Measurements from ENCODE around the gene PWWP2B. TPM values are rescaled to one million over a fixed set of nuclear protein-coding genes. Genes with fewer than 3 reads are reported as not detected.

Gene PWWP2B
- total RNA-seq, 4 donors from 2014 or later, result 14.9 to 27.3 (median 16.7) TPM

GRCh38 chr10:132368391-132368790, 28.6 kb upstream of the PWWP2B start:
- TF ChIP-seq, protein P1, sequence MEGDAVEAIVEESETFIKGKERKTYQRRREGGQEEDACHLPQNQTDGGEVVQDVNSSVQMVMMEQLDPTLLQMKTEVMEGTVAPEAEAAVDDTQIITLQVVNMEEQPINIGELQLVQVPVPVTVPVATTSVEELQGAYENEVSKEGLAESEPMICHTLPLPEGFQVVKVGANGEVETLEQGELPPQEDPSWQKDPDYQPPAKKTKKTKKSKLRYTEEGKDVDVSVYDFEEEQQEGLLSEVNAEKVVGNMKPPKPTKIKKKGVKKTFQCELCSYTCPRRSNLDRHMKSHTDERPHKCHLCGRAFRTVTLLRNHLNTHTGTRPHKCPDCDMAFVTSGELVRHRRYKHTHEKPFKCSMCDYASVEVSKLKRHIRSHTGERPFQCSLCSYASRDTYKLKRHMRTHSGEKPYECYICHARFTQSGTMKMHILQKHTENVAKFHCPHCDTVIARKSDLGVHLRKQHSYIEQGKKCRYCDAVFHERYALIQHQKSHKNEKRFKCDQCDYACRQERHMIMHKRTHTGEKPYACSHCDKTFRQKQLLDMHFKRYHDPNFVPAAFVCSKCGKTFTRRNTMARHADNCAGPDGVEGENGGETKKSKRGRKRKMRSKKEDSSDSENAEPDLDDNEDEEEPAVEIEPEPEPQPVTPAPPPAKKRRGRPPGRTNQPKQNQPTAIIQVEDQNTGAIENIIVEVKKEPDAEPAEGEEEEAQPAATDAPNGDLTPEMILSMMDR (IDR thresholded peaks at IDR 0.05), result no peak
- no peak for TF ChIP-seq POLR2A (IDR thresholded peaks at IDR 0.05)
- Histone ChIP-seq H3K4me3 (no peak overlapping the region), H3K4me1 (no peaks in the 10 kb centered on the region), H3K36me3 (peaks cover 2 to 25% (median 4%) of the 10 kb centered on the region in 3 donors), H3K27ac (no peak overlapping the region), H3K27me3 (no peaks in the 10 kb centered on the region), H3K9me3 (no peaks in the 10 kb centered on the region)
- intact Hi-C loops (cut with DNase I), result no loop called here
- WGBS, 2 donors, result 90 to 93% methylated on average over 4 of the region's 4 CpGs
- no peak for DNase-seq

DNA sequence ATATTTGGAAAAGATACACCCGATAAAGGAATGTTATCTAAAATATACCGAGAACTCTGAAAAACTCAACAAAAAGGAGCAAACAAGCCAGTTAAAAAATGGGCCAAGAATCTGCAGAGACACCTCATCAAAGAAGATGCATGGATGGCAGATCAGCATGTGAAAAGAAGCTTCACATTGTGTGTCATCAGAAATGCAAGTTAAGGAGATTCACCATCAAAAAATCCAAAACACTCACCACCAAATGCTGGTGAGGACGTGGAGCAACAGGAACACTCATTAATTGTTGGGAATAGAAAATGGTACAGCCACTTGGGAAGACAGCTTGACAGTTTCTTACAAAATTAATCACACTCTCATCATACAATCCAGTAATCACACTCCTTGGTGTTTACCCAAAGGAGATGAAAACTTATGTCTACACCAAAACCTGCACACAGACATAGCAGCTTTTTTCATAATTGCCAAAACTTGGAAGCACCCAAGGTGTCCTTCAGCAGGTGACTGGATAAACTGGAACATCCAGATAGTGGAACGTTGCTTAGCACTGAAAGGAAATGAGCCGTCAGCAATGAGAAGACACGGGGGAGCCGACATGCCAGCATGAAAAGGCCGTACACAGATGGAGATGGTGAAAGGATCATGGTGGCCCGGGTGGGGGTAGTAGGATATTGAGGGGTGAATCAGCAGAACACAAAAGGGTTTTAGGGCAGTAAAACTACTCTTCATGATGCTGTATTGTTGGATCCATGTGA, 27.9 kb upstream of the PWWP2B start:
- H3K36me3 ChIP-seq, result peaks cover 2 to 22% (median 4%) of the 10 kb centered on the region in 3 donors
- TF ChIP-seq POLR2A (IDR thresholded peaks at IDR 0.05), result no peak
- TF ChIP-seq, protein P1 (IDR thresholded peaks at IDR 0.05), result no peak
- intact Hi-C loops (cut with DNase I), result no loop called here
- no peak for DNase-seq
- no peaks in the 10 kb centered on the region for H3K4me1 ChIP-seq
- H3K9me3 ChIP-seq, result no peaks in the 10 kb centered on the region
- WGBS, 2 donors, result 69 to 73% methylated on average over 9 of the region's 9 CpGs
- H3K4me3 ChIP-seq, result no peak overlapping the region
- no peaks in the 10 kb centered on the region for H3K27me3 ChIP-seq
- H3K27ac ChIP-seq, result no peak overlapping the region

- no peak overlapping the region for H3K4me3 ChIP-seq
- DNase-seq, result no peak
- no peaks in the 10 kb centered on the region for H3K4me1 ChIP-seq
- intact Hi-C loops (cut with DNase I), result no loop called here
- WGBS, 2 donors, result 71 to 85% methylated on average over 7 to 13 of the region's 13 CpGs
- H3K36me3 ChIP-seq, result peaks cover 2 to 22% (median 4%) of the 10 kb centered on the region in 3 donors
- H3K9me3 ChIP-seq, result no peaks in the 10 kb centered on the region
- no peaks in the 10 kb centered on the region for H3K27me3 ChIP-seq
- no peak overlapping the region for H3K27ac ChIP-seq
- TF ChIP-seq, protein P1 (IDR thresholded peaks at IDR 0.05), result no peak
- TF ChIP-seq POLR2A (IDR thresholded peaks at IDR 0.05), result no peak
Observed at GRCh38 chr10:132369636-132370185, 27.3 kb upstream of the PWWP2B start.

DNA sequence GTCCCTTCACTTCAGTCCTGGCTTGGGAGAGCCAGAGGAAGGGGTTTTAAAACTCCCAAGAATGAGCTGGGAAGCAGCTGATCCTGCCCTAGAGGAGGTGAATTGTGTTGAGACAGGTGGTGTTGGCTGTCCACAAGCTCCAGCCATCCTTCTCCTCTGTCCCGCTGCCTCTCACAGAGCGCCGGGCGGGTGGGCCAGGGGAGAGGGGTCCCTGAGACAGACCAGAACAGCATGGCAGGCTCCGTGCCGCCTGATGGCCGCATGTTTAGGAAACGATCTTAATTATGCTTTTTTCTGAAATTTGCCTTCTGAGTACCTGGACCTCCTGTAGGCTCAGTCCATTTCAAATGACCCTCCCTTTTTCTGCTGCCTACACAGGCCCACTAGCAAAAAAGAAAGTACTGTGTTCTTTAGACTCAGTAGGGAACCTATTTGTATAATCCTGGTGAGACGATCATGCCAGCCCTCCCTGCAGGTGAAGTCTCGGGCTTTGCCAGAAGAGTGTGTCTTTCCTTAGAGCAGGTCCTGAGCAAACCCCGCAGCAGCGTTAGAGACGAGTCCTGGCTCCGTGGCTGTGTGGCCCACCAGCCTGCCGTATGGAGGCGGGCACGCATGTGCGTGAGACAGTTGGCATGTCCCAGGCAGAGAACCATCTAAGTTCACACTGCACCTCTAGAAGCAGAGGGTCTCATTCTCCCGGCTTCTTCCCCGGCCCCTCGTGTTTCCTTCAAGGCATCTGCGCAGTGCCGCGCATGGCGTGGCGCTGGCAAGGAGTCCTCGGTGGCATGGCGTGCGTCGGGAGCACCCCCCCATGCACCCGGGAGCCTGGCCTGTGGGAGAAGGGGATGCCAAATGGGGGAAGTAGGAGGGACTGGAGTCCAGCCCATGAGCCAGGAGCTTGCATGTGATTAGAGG, 26.3 kb upstream of the PWWP2B start:
- no peak overlapping the region for H3K27ac ChIP-seq
- no peaks in the 10 kb centered on the region for H3K4me1 ChIP-seq
- 90% methylated on average over 10 to 19 of the region's 31 CpGs for WGBS, 2 donors
- H3K9me3 ChIP-seq, result no peaks in the 10 kb centered on the region
- intact Hi-C loops (cut with DNase I), result no loop called here
- H3K27me3 ChIP-seq, result no peaks in the 10 kb centered on the region
- TF ChIP-seq POLR2A (IDR thresholded peaks at IDR 0.05), result no peak
- TF ChIP-seq, protein P1 (IDR thresholded peaks at IDR 0.05), result no peak
- no peak for DNase-seq
- no peak overlapping the region for H3K4me3 ChIP-seq
- peaks cover 2 to 14% (median 4%) of the 10 kb centered on the region in 3 donors for H3K36me3 ChIP-seq

Data from esophagus squamous epithelium (tissue), 5 donors.